Stomach (tissue), 9 donors: Measurements from ENCODE around the gene SOCS1. TPM values are rescaled to one million over a fixed set of nuclear protein-coding genes. Genes with fewer than 3 reads are reported as not detected.

Experiments
- DNase-seq, 2 donors: peaks; one replicate each; pipeline versions ENCODE4 v3.0.0 to v3.0.0-alpha.2; 2013 to 2019
- H3K27ac ChIP-seq, 5 donors: fragments of 200-600 bp in 4 of 5; sonication (generic) in 4 of 5; one replicate each; pipeline ENCODE4 v1.5.1; 2013 to 2019; ENCODE audit warnings: mild to moderate bottlenecking in 1 of 5, moderate library complexity in 1 of 5
- H3K27me3 ChIP-seq, 3 donors: fragments of 200-600 bp; sonication (generic); one replicate each; pipeline ENCODE4 v1.5.1; 2017 to 2019; ENCODE audit warnings: mixed run types in 1 of 3
- H3K36me3 ChIP-seq, 4 donors: fragments of 200-600 bp; sonication (generic); 1 replicate in 3 of 4; 2 replicates in 1 of 4; pipeline ENCODE4 v1.5.1; 2016 to 2019
- H3K4me1 ChIP-seq, 4 donors: fragments of 200-600 bp; sonication (generic); one replicate each; pipeline ENCODE4 v1.5.1; 2016 to 2019
- H3K4me3 ChIP-seq, 4 donors: fragments of 200-600 bp; sonication (generic) in 3 of 4; one replicate each; pipeline ENCODE4 v1.5.1; 2016 to 2019; ENCODE audit warnings: mild to moderate bottlenecking in 1 of 4
- H3K9me3 ChIP-seq, 4 donors: fragments of 200-600 bp; sonication (generic); one replicate each; pipeline ENCODE4 v1.5.1; 2016 to 2019
- CTCF ChIP-seq, 7 experiments: fragments of 450-650 bp in 4 of 7; fragments of 200-600 bp in 3 of 7; sonication (generic) in 3 of 7; IDR thresholded peaks; one replicate each; pipeline ENCODE4 v1.5.1; 2016 to 2019; ENCODE audit warnings: antibody characterized with exemption in 7 of 7, control low read depth in 2 of 7, mild to moderate bottlenecking in 1 of 7
- EP300 ChIP-seq: sonication (generic); formaldehyde crosslinking; IDR thresholded peaks from one replicate; pipeline ENCODE4 v1.6.1; 2017; ENCODE audit warnings: antibody characterized with exemption
- POLR2A ChIP-seq, 4 donors: fragments of 450-650 bp; IDR thresholded peaks; one replicate each; pipeline ENCODE4 v1.6.1; 2016; ENCODE audit warnings: antibody characterized with exemption in 4 of 4, control low read depth in 2 of 4, mild to moderate bottlenecking in 1 of 4, moderate library complexity in 1 of 4
- POLR2AphosphoS5 ChIP-seq, 3 donors: sonication (generic); formaldehyde crosslinking; IDR thresholded peaks; one replicate each; pipeline ENCODE4 v1.6.1; 2016; ENCODE audit warnings: antibody characterized with exemption in 3 of 3
- WGBS, 5 donors: extraction: QIAGEN DNeasy Blood & Tissue Kit in 3 of 5; methylation state at CpG; one replicate each; pipeline versions ENCODE4 v1.1.5 to v1.1.7; 2013 to 2018; 5-methylcytosine and 5-hydroxymethylcytosine counted together
- intact Hi-C: fragments of 100-400 bp; cut with DNase I; formaldehyde crosslinking; loops from one replicate; pipeline ENCODE4 v1.15.1; 2023; ENCODE audit warnings: low total_unique reads
- polyA plus RNA-seq, 3 donors: library from polyadenylated mRNA; stranded (reverse); fragments of 200-250 nt; gene quantifications; one replicate each; pipeline ENCODE4 v1.2.3, GENCODE V29; 2013
- total RNA-seq, 5 donors: library from RNA; depleted of rRNA; stranded (reverse); fragments of >200 nt; gene quantifications; one replicate each; pipeline versions ENCODE4 v1.1.0 to v1.2.3, GENCODE V29; 2014 to 2016
- donor health status: healthy with polysubstance abuse.
- donor health status: Bipolar disorder and iron deficiency.
- donor health status: healthy.

SOCS1 gene
- total and polyA plus RNA-seq, 8 donors: 4.2 to 45.5 (median 11.5) TPM

DNA sequence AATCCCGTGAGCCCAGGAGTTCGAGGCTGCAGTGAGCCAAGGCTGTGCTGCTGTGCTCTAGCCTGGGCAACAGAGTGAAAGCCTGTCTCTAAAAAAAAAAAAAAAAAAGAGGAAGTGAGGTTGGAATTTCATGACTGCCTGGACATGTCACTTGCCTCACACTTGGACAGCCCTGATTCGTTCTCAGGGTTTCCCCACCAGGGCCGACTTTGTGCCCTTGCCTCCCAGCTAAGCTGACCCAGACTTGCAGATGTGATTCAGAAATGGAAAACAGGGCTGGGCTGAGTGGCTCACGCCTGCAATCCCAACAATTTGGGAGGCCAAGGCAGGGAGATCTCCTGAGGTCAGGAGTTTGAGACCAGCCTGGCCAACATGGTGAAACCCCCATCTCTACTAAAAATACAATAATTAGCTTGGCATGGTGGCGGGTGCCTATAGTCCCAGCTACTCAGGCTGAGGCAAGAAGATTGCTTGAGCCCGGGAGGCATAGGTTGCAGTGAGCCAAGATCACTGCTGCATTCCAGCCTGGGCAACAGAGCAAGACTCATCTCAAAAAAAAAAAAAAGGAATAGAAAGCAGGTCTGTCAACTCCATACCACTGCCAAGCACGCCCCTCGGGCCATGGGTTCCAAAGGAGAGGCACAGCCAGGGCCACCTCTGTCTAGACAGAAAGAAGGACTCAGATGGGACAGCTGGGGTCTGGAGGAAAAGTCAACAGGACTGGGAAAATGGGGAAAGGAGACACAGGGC lies 46.9 kb downstream of the SOCS1 start:
- peaks cover 0 to 16% (median 8%) of the 10 kb centered on the region in 4 donors for H3K4me1 ChIP-seq
- TF ChIP-seq POLR2A (IDR thresholded peaks at IDR 0.05): no peak
- no peak overlapping the region for H3K27ac ChIP-seq
- intact Hi-C loops: no loop called here
- H3K27me3 ChIP-seq: peaks cover 0 to 23% (median 3%) of the 10 kb centered on the region in 3 donors
- H3K4me3 ChIP-seq: no peak overlapping the region
- H3K36me3 ChIP-seq: no peaks in the 10 kb centered on the region
- no peak for DNase-seq
- H3K9me3 ChIP-seq: peaks cover 0 to 9% (median 8%) of the 10 kb centered on the region in 4 donors
- 74 to 85% (median 80%) methylated on average over 9 of the region's 9 CpGs for WGBS, 5 donors

GRCh38 chr16:11207646-11208045 lies 48.4 kb downstream of the SOCS1 start:
- peaks cover 0 to 16% (median 8%) of the 10 kb centered on the region in 4 donors for H3K4me1 ChIP-seq

DNA sequence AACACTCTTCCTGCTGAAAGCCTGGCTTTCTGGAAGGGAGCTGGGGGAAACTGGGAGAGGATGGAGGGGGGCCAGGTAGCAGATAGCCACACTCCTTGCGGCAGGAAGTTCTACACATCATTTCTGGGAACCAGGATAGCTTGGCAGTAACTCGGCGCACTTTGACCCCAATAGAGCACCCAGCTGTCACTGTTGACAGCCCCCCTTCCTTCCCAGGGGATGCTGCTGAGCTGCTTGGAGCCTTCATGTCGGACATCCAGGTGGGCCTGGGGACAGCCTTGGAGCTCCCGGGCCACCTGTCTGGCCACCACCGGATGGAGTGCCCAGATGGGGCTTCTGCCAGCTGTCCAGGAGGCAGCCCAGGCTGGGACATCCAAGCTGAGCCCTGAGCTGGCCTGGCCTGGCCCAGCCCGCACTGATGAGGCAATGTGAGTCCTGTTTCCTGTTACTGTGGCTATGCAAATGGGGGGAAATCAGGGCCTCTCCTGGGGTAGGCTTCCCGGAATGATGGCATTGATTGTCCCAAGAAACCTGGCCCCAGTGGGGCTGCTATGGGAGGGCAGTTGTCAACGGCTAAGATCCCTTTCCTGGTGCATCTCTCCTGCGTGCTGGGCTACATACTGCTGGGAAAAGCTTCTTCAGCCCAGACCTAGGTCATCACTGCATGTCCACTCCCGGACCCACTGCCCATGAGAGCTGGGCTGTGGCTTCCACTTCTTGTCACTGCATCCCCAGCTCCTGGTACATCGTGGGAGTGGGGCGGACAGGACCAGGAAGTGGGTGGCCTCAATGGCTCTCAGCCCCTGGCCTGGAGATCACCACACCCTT lies 50.0 kb downstream of the SOCS1 start:
- no peak overlapping the region for H3K4me3 ChIP-seq
- H3K36me3 ChIP-seq: no peaks in the 10 kb centered on the region
- TF ChIP-seq POLR2AphosphoS5 (IDR thresholded peaks at IDR 0.05) (no peak), POLR2A (IDR thresholded peaks at IDR 0.05) (no peak), CTCF (IDR thresholded peaks at IDR 0.05) (no peak), EP300 (no peak)
- peaks cover 0 to 9% (median 8%) of the 10 kb centered on the region in 4 donors for H3K9me3 ChIP-seq
- intact Hi-C loops: no loop called here
- H3K4me1 ChIP-seq: peaks cover 0 to 24% (median 12%) of the 10 kb centered on the region in 4 donors
- 47 to 64% (median 55%) methylated on average over 12 to 13 of the region's 13 CpGs for WGBS, 5 donors
- peaks cover 0 to 13% (median 4%) of the 10 kb centered on the region in 3 donors for H3K27me3 ChIP-seq
- peak overlapping the region in 1 of 5 donors; percentile 32 for H3K27ac ChIP-seq
- DNase-seq: peak; percentile 38 to 55

More at GRCh38 chr16:11207646-11208045, 48.4 kb downstream of the SOCS1 start:
- TF ChIP-seq POLR2A (IDR thresholded peaks at IDR 0.05) (no peak), CTCF (IDR thresholded peaks at IDR 0.05) (no peak), EP300 (no peak), POLR2AphosphoS5 (IDR thresholded peaks at IDR 0.05) (no peak)
- 85 to 96% (median 94%) methylated on average over 3 of the region's 3 CpGs for WGBS, 5 donors
- Histone ChIP-seq H3K9me3 (peaks cover 0 to 9% (median 8%) of the 10 kb centered on the region in 4 donors), H3K36me3 (no peaks in the 10 kb centered on the region), H3K27ac (no peak overlapping the region), H3K27me3 (peaks cover 0 to 25% (median 4%) of the 10 kb centered on the region in 3 donors), H3K4me3 (no peak overlapping the region)
- intact Hi-C loops: no loop called here
- DNase-seq: no peak

DNA sequence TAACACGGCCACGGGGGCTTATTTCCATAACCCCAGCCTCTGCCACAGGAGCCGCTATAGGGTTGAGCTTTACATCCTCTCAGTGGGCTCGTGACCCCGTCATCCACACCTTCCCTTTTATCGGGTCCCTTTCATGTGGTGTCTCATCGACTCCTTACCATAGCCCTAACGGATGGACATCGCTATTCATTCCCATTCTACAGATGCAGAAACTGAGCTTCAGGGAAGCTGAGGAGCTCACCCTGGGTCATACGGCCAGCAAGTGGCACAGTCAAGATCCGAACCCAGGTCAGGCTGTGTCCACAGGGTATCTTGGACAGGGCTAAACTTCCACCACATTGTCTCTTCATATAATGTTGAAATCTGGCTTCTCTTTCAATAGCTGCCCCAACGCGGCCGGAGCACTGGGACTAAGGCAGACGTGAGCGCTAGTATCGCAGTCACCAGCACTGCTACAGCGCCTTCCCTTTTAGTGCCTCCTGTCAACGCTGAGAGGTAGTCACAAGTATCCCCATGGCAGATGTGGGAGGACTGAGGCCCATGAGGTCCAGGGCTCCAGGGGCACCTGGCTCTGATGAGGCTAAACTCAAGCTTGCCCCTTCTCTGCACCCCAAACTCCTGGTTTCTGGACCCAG lies 50.8 kb downstream of the SOCS1 start:
- Histone ChIP-seq H3K4me1 (peaks cover 0 to 24% (median 12%) of the 10 kb centered on the region in 4 donors), H3K36me3 (no peaks in the 10 kb centered on the region), H3K27me3 (peaks cover 0 to 12% (median 3%) of the 10 kb centered on the region in 3 donors), H3K9me3 (peaks cover 0 to 9% (median 8%) of the 10 kb centered on the region in 4 donors), H3K27ac (peak overlapping the region in 1 of 5 donors; percentile 32), H3K4me3 (no peak overlapping the region)
- no peak for TF ChIP-seq EP300
- no peak for TF ChIP-seq POLR2AphosphoS5 (IDR thresholded peaks at IDR 0.05)
- TF ChIP-seq CTCF (IDR thresholded peaks at IDR 0.05): no peak
- no peak for TF ChIP-seq POLR2A (IDR thresholded peaks at IDR 0.05)
- no peak for DNase-seq
- intact Hi-C loops: no loop called here
- 84 to 88% (median 86%) methylated on average over 19 of the region's 19 CpGs for WGBS, 5 donors
